NT2/D1 (cell line): ENCODE results near the gene BRDT.

Experiments
- YY1 ChIP-seq: IDR thresholded peaks from 2 replicates; pipeline ENCODE4 v1.6.1; 2011; ENCODE audit not compliant: insufficient read length, insufficient read depth
- ZNF274 ChIP-seq: IDR thresholded peaks from 2 replicates; pipeline ENCODE4 v1.6.1; 2011; ENCODE audit warnings: mild to moderate bottlenecking, low read depth, low read length

DNA sequence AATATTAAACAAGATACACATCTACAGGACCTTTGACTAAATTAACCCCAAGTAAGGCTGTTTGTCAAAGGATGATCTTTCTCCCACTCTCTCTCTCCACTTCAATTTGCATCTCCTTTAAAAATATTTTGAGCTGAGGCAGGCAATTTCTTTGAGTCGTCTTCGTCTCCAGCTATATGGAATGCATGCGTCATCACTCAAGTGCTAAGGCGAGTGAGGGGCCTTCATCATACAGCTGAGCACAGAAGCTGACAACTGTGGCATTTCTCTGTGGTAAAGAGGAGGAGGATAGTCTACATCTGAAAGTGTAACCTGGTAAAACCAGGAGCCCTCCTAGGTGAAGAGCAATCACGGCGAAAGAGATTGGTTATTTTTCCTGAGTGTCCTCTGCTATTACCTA, 88.2 kb downstream of the BRDT start:
- no peak for TF ChIP-seq YY1
- TF ChIP-seq ZNF274: no peak
